Stimulated activated CD8-positive, alpha-beta memory T cell treated with anti-CD3 and anti-CD28 coated beads, Interleukin-4, amount 100 ng/mL, for 1 hour (primary cell): ENCODE results near the gene EGF.
"Not testable (repeated sequence)": the region's sequence is repeated elsewhere in the genome, so short reads cannot be mapped to it uniquely, and the experiment has no call there.

Experiments
- DNase-seq, 2 donors: peaks; one replicate each; pipeline ENCODE4 v3.0.0-alpha.2; 2020; ENCODE audit warnings: low read depth in 2 of 2, low spot score in 1 of 2

EGF gene

DNA sequence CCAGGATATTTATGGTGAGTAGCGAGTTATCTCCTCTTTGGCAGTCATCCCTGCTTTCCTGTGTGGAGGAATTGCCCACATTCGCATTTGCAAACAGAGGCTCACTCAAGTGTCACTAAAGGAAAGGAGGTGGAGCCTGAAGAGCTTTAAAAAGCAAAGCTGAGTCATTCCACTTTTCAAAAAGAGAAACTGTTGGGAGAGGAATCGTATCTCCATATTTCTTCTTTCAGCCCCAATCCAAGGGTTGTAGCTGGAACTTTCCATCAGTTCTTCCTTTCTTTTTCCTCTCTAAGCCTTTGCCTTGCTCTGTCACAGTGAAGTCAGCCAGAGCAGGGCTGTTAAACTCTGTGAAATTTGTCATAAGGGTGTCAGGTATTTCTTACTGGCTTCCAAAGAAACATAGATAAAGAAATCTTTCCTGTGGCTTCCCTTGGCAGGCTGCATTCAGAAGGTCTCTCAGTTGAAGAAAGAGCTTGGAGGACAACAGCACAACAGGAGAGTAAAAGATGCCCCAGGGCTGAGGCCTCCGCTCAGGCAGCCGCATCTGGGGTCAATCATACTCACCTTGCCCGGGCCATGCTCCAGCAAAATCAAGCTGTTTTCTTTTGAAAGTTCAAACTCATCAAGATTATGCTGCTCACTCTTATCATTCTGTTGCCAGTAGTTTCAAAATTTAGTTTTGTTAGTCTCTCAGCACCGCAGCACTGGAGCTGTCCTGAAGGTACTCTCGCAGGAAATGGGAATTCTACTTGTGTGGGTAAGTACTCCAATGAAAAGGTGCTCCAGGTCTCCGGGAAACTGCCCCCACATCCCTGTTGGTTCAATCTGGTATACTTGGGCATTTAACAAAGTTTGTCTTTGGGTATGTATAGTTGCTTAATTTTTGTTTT is at the start of gene EGF:
Gene EGF, plus strand, starts transcription at position 178 of the 890 bp plus-strand sequence. Its CDS starts 453 bp downstream, at position 631.
- DNase-seq = no peak

DNA sequence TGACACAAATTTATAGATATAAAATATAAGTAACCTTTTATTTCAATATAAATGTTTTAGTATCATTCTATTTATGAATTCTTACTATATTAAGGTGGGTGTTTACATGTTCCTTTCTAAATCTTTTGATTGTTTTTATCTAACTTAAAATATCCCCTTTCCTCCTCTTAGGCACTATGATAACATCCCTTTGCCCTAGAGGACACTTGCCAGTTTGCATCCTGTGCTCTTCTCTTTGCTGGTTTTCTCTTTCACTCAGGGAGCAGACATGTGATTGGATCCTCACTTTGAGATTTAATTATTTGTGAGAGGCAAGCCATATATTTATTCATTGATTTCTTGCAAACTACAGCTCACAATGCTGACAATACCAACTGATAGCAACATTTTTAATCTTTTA is 48.5 kb upstream of the EGF start:
- no peak for DNase-seq

DNA sequence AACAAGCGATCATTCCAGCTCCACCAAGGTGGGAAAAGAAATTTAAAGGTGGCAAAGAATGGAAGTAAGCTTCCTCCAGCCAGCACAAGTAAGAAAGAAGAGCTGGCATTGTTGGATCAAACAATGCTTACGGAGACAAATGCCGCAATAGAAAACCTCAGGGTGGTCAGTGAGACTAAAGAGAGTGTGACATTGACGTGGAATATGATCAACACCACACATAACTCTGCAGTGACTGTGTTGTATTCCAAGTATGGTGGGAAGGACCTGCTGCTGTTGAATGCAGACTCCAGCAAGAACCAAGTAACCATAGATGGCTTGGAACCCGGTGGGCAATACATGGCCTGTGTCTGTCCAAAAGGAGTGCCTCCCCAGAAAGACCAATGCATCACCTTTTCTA is 42.6 kb upstream of the EGF start:
- DNase-seq = no peak

DNA sequence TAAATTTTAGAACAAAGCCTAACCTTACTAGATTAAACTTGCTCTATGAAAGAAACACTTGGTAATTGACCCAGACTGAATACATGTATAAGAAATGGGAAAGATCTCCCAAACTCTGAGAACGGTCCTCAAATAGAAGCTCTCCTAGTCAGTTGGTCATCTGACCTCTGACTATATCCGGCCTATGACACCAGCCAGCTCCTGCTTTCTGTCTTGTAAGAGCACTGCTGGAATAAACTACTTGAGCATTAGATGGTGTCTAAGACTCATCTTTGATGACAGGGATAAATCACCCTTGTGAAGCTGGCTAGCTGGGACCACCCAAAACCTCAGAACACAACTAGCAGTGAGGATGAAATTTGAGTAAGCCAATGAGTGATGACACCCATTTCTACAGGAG is 40.6 kb upstream of the EGF start:
- no peak for DNase-seq

DNA sequence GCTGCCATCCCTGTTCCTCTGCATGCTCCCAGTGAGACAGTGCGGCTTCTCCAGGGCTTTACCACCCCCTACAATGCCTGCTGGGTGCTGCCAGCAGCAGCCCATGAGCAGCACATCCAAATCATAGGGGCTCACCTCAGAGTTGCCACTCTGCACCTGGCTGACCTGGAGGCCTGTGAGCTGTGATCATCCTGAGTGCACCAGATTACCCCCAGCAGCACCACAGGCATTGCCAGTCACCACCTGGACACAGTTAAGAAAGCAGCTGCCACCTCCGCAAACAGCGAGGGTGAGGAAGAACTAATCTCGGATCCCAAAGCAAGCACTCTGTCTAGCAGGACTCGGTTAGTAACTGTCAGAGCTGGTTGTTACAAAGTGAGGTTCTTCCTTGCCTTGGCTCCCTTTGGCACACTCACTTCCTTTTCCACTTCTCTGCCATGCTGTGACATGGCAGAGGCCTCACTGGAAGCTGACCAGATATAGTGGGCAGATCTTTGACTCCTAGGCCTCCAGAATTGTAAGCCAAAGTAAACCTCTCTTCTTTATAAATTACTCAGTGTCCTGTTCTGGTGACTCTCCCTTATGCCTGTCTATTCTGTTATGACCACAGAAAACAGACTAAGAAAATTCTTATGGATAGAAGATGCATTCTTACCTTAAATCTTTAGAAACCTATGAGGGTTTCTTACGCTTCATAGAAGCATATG is 39.6 kb upstream of the EGF start:
- DNase-seq = no peak

DNA sequence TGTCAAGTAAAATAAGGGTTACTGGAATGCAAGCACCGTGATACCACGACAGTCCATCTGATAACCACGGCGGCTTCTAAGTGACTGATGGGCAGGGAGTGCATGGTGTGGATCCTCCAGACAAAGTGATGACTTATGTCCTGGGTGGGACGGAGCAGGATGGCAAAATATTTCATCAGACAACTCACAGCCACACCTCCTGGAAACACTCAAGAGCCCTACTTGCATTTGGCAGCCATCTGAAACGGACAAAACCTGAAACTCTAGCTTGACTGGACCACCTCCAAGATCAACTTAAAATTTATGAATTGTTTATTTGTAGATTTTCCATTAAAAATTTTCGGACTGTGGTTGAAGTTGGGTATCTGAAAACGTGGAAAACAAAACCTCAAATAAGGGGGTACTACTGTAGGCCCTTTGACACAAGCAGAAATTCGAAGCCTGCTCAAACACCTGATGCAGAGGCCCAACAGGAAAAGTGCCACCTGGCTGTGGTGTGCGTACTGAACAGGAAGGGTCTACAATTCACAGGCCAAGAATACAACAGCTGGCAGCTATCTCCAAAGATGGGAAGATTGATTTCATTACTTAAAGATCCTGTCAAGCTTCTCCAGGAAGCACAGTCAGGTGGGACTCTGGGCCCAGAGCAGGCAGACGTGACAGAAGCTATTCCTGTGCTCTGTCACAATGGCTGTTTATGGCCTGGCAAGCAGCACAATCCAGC is 38.7 kb upstream of the EGF start:
- no peak for DNase-seq

DNA sequence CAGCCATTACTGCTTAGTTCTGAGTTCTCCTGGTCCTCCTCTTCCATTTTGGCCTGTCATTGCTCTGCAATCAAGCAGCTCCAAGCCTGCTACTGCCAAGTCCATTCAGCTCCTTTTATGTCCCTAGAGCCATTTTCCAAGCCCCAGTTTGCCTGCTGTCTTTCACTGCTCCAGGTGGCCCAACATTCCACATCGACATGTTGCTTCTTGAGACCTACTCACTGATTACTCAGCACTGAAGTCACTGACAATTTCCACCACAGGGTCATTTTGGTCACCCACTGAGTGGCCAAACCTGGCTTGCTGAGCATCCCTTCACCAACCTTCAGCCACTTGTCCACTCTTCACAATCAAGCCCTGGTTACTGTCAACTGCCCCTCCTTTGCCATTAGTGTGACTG is 37.6 kb upstream of the EGF start:
- DNase-seq = no peak

DNA sequence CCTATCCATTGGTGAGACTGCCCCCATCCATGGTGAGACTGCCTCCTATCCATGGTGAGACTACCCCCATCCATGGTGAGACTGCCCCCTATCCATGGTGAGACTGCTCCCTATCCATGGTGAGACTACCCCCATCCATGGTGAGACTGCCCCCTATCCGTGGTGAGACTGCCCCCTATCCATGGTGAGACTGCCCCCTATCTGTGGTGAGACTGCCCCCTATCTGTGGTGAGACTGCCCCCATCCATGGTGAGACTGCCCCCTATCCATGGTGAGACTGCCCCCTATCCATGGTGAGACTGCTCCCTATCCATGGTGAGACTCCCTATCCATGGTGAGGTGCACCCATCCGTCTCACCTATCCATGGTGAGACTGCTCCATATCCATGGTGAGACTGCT is 37.1 kb upstream of the EGF start:
- DNase-seq = not testable (repeated sequence)

DNA sequence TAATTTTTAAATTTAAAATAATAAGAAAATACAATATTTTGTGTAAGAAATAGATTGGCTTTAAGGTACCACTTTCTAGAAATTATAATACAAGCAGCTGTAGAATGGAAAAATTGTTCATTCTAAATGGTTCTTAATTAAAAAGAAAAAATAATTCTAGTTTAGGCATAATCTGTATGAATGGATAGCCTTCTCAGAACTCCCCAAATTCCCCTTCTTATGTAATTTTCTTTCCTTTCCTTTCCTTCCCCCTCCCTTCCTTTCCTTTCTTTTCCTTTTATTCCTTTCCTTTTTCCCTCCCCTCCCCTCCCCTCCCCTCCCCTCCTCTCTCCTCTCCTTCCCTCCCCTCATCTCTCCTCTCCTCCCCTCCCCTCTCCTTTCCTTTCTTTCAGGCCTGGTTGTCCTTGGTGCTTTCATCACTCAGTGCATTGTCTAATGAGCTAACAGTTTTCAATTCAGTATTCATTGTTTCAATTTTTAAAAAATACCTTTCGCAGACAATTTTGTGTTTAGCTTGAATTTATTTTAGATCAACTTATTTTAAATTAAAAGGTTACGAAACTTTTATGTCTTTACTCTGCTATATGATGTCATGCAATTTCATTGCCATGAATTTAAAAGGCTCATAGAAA is 35.9 kb upstream of the EGF start:
- DNase-seq = no peak

DNA sequence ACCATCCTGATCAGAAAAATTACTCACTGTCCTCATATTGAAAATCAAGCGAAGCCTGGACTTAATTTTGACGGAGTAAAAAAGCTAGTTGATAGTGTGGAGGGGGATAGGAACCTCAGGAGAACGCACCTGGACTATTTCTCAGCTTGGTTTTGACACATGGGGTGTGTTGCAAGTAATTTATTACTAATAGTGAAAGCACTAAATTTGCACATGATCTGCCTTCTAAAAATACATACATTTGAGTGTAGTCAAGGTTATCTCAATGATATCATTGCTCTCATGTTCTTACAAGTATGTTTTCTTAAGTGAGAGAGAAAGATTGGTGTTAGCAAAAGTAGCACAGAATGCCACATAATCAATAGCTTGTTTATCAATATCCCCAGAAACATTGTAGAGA is 35.3 kb upstream of the EGF start:
- no peak for DNase-seq

DNA sequence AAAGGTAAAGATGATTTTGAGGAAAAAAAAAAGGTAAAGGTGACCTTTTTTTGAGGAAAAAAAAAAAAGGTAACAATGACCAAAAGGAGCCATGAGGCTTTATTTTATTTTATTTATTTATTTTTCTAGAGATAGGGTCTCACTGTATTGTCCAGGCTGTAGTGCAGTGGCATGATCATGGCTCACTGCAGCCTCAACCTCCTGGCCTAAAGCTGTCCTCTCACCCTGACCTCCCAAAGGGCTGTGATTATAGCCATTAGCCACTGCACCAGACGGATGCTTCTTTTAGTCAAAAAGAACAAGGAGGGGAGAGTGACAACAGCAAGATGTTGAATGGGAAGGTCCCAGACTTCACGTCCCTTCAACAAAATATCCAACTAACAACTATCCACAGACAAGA is 34.3 kb upstream of the EGF start:
- no peak for DNase-seq

DNA sequence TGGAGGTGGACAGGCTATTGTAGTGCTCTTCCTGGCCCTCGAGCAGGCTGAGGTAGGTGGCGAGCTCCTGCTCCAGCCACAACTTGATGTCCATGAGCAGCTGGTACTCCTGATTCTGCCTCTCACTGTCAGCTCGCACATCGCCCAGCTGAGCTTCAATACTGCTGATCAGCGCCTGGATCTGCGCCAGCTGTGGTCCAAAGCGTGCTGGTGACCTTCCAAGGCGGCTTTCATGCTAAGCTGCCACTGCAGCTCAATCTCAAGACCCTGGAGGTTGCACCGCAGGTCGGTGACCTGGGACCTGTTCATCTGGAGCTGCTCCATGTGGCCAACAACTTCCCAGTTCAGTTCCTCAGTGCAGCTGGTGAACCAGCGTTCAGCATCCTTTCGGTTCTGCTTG is 33.6 kb upstream of the EGF start:
- no peak for DNase-seq

DNA sequence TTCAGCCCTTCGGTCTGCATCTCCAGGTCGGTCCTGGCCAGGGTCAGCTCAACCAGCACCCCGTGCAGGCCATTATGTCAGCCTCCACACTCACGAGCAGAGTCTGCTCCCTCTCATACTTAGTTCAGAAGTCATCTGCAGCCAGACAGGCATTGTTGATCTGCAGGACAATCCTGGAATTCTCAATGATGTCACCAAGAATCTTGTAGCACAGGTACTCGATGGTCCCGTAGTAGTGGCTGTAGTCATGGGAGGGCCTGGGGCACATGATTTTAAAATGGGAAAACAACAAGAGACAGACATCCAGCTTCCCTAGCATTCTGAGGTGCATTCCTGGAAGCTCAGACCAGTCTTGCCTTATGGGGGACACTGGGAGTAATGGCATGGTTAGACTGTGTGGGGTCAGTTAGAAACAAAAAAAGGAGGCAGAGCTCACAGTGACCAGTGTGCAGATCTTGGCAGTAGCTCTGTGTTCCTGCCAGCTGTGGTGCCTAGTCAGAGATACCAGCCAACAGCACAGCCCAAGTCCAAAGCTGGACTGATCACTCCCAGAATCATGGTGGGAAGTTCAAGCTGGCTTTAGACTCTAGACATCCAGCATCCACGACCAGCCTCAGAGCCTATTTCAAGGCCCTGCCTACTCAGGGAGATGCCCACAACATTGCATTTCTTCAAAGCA is 32.9 kb upstream of the EGF start:
- no peak for DNase-seq

DNA sequence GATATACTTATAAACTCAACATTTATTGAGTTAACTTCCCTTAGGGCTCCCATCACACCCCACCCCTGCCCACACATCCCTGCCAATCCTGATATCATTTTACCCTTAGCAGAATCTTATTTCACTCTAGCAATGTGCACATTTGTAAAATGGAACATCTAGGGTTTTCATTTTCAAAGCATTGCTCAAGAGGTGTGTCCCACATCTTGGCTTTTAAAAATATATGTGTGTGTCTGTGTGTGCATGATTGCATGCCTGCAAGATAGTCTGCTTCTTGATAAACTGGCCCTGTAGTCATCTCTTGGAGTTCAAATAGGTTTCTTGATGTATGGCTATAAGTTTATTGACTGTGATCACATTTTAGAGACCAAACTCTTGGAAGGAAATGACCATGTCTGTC is 26.4 kb upstream of the EGF start:
- DNase-seq = no peak

DNA sequence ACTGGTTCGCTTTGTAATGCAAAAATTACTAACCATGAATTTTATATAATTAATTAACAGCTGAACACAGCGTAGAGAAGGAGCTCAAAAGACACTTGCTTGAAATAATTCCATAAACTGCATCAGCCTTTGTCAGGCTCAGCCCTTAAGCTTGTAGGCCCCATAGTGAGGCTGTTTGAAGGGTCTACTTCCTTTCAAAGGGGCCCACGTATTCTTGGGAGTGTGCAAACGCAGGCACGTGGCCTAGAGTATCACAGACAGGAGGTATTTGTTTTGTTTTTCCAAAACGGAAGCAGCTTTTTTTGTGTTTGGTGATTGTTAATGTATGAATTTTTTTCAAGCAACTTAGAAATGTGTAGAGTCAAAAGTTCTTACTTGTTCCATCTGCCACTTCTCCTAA is 25.6 kb upstream of the EGF start:
- no peak for DNase-seq

DNA sequence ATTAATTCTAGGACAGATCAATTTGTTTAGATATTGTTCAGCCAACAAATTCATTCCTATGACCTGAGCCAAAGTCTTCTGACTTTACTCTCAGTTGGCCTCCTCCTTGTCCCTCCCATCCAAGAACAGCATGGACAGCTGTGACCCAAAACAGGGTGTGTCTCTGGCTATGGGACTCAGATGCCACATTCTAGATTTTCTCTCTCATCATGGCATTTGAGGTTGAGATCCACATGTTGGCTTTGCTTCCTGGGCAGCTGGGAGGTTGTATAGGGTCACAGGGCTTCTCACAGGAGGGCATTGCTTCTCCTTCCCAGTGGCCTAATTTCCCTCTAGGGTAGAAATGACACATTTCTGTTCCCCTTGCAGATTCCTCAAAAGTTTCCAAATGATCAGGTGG is 22.6 kb upstream of the EGF start:
- no peak for DNase-seq

DNA sequence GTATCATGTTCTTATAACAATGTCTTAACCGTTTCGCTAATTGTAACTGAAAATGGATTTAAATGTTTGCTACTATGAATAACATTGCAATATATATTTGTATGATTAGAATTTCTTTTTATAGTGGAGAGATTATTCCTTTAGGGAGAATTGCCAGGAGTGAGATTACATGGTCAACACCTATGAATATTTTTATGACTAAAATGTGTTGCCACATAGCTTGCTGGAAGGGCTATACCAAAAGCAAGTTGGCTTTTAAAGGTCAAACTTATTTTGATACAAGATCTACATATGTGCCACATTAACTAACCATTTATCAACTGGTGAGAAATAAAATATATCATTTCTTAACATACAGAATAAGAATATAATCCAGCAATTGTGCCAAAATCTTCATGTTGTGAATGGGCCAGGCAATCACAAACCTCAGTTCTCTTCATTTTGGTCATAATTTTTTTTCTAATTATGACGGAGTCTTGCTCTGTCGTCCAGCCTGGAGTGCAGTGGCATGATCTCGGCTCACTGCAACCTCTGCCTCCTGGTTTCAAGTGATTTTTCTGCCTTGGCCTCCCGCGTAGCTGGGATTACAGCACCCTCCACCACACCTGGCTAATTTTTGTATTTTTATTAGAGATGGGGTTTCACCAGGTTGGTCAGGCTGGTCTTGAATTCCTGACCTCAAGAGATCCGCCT is 10.0 kb upstream of the EGF start:
- DNase-seq = no peak

DNA sequence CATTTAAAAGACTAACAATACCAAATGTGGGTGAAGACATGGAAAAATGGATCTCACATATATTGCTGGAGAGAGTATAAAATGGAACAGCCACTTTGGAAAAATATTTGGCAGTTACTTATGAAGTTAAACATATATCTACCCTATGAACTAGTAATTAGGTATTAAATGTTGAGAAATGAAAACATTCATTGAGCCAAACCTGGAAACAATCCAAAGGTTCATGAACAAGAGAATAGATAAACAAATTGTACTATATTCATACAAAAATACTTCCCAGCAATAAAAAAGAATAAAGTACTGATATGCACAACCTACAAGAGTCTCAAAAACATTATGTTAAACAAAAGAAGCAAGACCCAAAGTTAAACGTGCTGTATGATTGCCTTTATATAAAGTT is 4.0 kb upstream of the EGF start:
- DNase-seq = no peak

DNA sequence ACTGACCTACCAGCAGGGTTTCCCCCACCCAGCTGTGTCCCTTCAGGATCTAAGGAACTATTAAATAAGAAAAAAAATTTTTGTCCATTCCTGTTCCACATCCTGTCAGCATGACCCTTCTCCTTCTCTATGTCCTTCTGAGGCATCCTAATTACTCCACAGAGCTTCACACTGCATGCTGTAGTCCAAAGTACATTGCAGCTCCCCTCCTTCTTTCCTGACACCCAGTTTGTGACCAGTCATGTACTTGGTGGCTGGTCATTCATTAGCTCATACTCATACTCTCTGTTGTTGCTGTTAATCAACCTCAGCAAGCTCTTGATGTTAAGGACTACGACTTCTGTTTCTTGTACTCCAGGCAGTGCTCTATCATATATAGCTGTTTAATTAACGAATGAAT is 2.4 kb upstream of the EGF start:
- no peak for DNase-seq

DNA sequence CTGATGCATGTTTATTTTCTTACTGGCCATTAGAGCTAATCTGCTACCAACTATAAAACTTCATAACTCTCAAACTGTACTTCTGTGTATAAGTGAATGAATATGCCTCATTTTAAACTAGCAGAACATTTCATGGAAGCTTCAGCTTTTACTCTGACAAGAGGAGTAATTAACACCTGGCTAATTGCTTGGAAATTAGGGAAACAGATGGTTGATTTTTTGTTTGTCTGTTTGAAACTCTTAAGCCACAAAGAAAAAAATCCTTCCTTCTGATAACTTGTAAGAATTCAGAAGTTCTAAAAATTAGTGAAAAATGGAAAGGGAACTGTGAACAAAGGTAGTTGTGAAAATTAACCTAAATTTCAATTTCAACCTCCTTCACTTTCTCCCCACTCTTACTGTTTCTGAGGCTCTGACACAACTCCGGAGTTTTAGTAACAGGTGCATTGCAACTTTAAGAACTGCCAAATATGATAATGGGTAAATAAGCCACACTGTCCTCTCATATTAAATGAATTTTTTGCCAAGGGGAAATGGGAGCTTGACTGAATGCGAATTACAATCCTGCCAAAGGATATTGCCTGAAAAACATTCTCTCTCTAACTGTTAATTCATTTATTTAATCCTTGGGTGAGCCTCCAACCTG is 1.0 kb downstream of the EGF start:
- no peak for DNase-seq
